ENCODE measurements around the gene ERC2.

Gene ERC2

GRCh38 chr3:55888282-55888885 is 579.9 kb downstream of the ERC2 start:
- H3K4me3 ChIP-seq (ENCODE audit: low read length) = no peak overlapping the region
- TF ChIP-seq CTCF (conservative IDR thresholded peaks at IDR 0.05; ENCODE audit: low read length) = no peak
- no peak for DNase-seq (ENCODE audit: low read depth)

- H3K4me3 ChIP-seq (ENCODE audit: low read length) = no peak overlapping the region
- peak; percentile 25; the same call in 1 of the 2 replicates for TF ChIP-seq CTCF (conservative IDR thresholded peaks at IDR 0.05; ENCODE audit: low read length)
- peak; percentile 46 for DNase-seq (ENCODE audit: low read depth)
These were observed 582.5 kb downstream of the ERC2 start for GRCh38 chr3:55885721-55886120.

- no peak overlapping the region for H3K4me3 ChIP-seq (ENCODE audit: low read length)
- no peak for DNase-seq (ENCODE audit: low read depth)
- no peak for TF ChIP-seq CTCF (conservative IDR thresholded peaks at IDR 0.05; ENCODE audit: low read length)
These were observed 583.6 kb downstream of the ERC2 start for GRCh38 chr3:55884491-55885285.

- no peak overlapping the region for H3K4me3 ChIP-seq (ENCODE audit: low read length)
- TF ChIP-seq CTCF (conservative IDR thresholded peaks at IDR 0.05; ENCODE audit: low read length) = no peak
- DNase-seq (ENCODE audit: low read depth) = no peak
These were observed 584.2 kb downstream of the ERC2 start for GRCh38 chr3:55884066-55884465.

GRCh38 chr3:55882006-55882405 is 586.3 kb downstream of the ERC2 start:
- no peak for DNase-seq (ENCODE audit: low read depth)
- no peak overlapping the region for H3K4me3 ChIP-seq (ENCODE audit: low read length)
- TF ChIP-seq CTCF (conservative IDR thresholded peaks at IDR 0.05; ENCODE audit: low read length) = no peak

GRCh38 chr3:55880357-55880756 is 587.9 kb downstream of the ERC2 start:
- no peak for DNase-seq (ENCODE audit: low read depth)
- no peak for TF ChIP-seq CTCF (conservative IDR thresholded peaks at IDR 0.05; ENCODE audit: low read length)

GRCh38 chr3:55879901-55880331 is 588.4 kb downstream of the ERC2 start:
- TF ChIP-seq CTCF (conservative IDR thresholded peaks at IDR 0.05; ENCODE audit: low read length) = no peak
- DNase-seq (ENCODE audit: low read depth) = peak; percentile 23
- H3K4me3 ChIP-seq (ENCODE audit: low read length) = no peak overlapping the region

More at GRCh38 chr3:55880357-55880756, 587.9 kb downstream of the ERC2 start:
- H3K4me3 ChIP-seq (ENCODE audit: low read length) = no peak overlapping the region
